ENCODE data around the gene MACROD2. TPM values are rescaled to one million over a fixed set of nuclear protein-coding genes. Genes with fewer than 3 reads are reported as not detected.

MACROD2 gene
- total RNA-seq, 2 donors from 2014 or later: 0.94 to 10.4 TPM

GRCh38 chr20:15232243-15232642, 1236.9 kb downstream of the MACROD2 start:
- TF ChIP-seq CTCF (IDR thresholded peaks at IDR 0.05): no peak
- Histone ChIP-seq H3K27me3 (no peaks in the 10 kb centered on the region), H3K27ac (no peak overlapping the region), H3K4me3 (no peak overlapping the region), H3K4me1 (no peaks in the 10 kb centered on the region), H3K36me3 (no peaks in the 10 kb centered on the region), H3K9me3 (peaks cover 0 to 4% of the 10 kb centered on the region in 2 donors)
- DNase-seq (ENCODE audit: low spot score): no peak

GRCh38 chr20:15235471-15236198, 1240.3 kb downstream of the MACROD2 start:
- Histone ChIP-seq H3K36me3 (no peaks in the 10 kb centered on the region), H3K4me3 (no peak overlapping the region), H3K9me3 (no peaks in the 10 kb centered on the region), H3K4me1 (no peaks in the 10 kb centered on the region), H3K27ac (no peak overlapping the region), H3K27me3 (no peaks in the 10 kb centered on the region)
- no peak for DNase-seq (ENCODE audit: low spot score)
- TF ChIP-seq CTCF (IDR thresholded peaks at IDR 0.05): no peak

- Histone ChIP-seq H3K4me3 (no peak overlapping the region), H3K36me3 (no peaks in the 10 kb centered on the region), H3K27ac (no peak overlapping the region), H3K27me3 (no peaks in the 10 kb centered on the region), H3K9me3 (no peaks in the 10 kb centered on the region), H3K4me1 (no peaks in the 10 kb centered on the region)
- no peak for DNase-seq (ENCODE audit: low spot score)
- peak in 1 of 2 donors; percentile 14 for TF ChIP-seq CTCF (IDR thresholded peaks at IDR 0.05)
These were observed 1241.5 kb downstream of the MACROD2 start for GRCh38 chr20:15236812-15237211.

GRCh38 chr20:15239542-15240206, 1244.4 kb downstream of the MACROD2 start:
- Histone ChIP-seq H3K27ac (no peak overlapping the region), H3K27me3 (no peaks in the 10 kb centered on the region), H3K9me3 (no peaks in the 10 kb centered on the region), H3K4me1 (no peaks in the 10 kb centered on the region), H3K4me3 (no peak overlapping the region), H3K36me3 (no peaks in the 10 kb centered on the region)
- no peak for DNase-seq (ENCODE audit: low spot score)
- no peak for TF ChIP-seq CTCF (IDR thresholded peaks at IDR 0.05)

- TF ChIP-seq CTCF (IDR thresholded peaks at IDR 0.05): no peak
- DNase-seq (ENCODE audit: low spot score): no peak
These were observed 1245.5 kb downstream of the MACROD2 start for GRCh38 chr20:15240801-15241200.

More at GRCh38 chr20:15240801-15241200, 1245.5 kb downstream of the MACROD2 start:
- H3K36me3 ChIP-seq: no peaks in the 10 kb centered on the region
- no peak overlapping the region for H3K27ac ChIP-seq
- H3K27me3 ChIP-seq: no peaks in the 10 kb centered on the region
- no peaks in the 10 kb centered on the region for H3K9me3 ChIP-seq
- no peak overlapping the region for H3K4me3 ChIP-seq
- H3K4me1 ChIP-seq: no peaks in the 10 kb centered on the region

Measured in right atrium auricular region (tissue), 2 donors.